ENCODE data around the gene CCDC157. TPM values are rescaled to one million over a fixed set of nuclear protein-coding genes. Genes with fewer than 3 reads are reported as not detected.

CCDC157 gene
- total RNA-seq, 1 experiment from 2014 or later = 3.5 TPM

- CTCF ChIA-PET = no interaction called here
- Histone ChIP-seq H2AFZ (ENCODE audit: low read length) (no peak overlapping the region), H3K4me1 (ENCODE audit: insufficient read depth, low read length) (peaks cover 1% of the 10 kb centered on the region), H3K9ac (ENCODE audit: low read length) (no peak overlapping the region), H3K36me3 (ENCODE audit: low read depth, low read length) (peaks cover 38% of the 10 kb centered on the region), H3F3A (ENCODE audit: low read length, unreplicated experiment) (no peaks in the 10 kb centered on the region), H3K79me2 (ENCODE audit: low read length) (no peaks in the 10 kb centered on the region), H3K27me3 (ENCODE audit: low read length) (no peaks in the 10 kb centered on the region), H3K4me2 (ENCODE audit: low read length) (no peak overlapping the region), H3K9me3 (ENCODE audit: low read length) (no peaks in the 10 kb centered on the region), H3K9me2 (replicated peaks; ENCODE audit: low read length) (no peaks in the 10 kb centered on the region), H4K20me1 (ENCODE audit: low read length) (no peaks in the 10 kb centered on the region), H3K27ac (ENCODE audit: low read length) (no peak overlapping the region), H3K4me3 (ENCODE audit: low read length) (no peak overlapping the region)
- TF ChIP-seq EZH2 (IDR thresholded peaks at IDR 0.05; ENCODE audit: low read length, unreplicated experiment) = no peak
- no peak for TF ChIP-seq CTCF (conservative IDR thresholded peaks at IDR 0.05; ENCODE audit: low read depth, low read length)
- BruUV-seq (replicated peaks) = no TSS peak
- intact Hi-C loops (cut with micrococcal nuclease) = no loop called here
- no peak for DNase-seq
- POLR2A ChIA-PET (ENCODE audit: unreplicated experiment) = no interaction called here
- ATAC-seq = no peak
Observed at GRCh38 chr22:30414525-30415047, 57.8 kb downstream of the CCDC157 start.

DNA sequence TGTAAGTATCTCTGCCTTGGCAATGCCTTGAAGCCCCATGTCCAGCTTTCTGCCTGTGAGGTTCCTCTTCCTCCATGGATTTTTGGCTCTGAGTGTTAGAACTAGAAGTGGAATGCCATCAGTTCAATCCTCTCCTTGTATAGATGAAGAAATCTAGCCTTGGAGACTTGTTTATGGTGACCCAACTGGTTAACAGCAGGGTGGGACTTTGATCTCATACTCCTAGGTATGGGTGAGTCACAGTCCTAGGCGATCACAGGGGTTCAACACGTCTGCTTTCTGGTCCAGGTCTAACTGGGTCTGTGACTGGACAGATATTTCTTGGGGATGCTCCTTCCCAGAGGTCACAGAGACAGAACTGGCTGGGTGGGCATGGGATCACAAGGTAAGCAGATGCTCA, 59.6 kb downstream of the CCDC157 start:
- H3K4me3 ChIP-seq (ENCODE audit: low read length) = no peak overlapping the region
- no peaks in the 10 kb centered on the region for H3K27me3 ChIP-seq (ENCODE audit: low read length)
- H3K9me3 ChIP-seq (ENCODE audit: low read length) = no peaks in the 10 kb centered on the region
- H3K9me2 ChIP-seq (replicated peaks; ENCODE audit: low read length) = no peaks in the 10 kb centered on the region
- no peaks in the 10 kb centered on the region for H4K20me1 ChIP-seq (ENCODE audit: low read length)
- intact Hi-C loops (cut with micrococcal nuclease) = no loop called here
- ChIA-PET POLR2A (ENCODE audit: unreplicated experiment) (no interaction called here), CTCF (no interaction called here)
- BruUV-seq (replicated peaks) = no TSS peak
- peaks cover 34% of the 10 kb centered on the region for H3K36me3 ChIP-seq (ENCODE audit: low read depth, low read length)
- ATAC-seq = no peak
- H3F3A ChIP-seq (ENCODE audit: low read length, unreplicated experiment) = no peaks in the 10 kb centered on the region
- H3K27ac ChIP-seq (ENCODE audit: low read length) = no peak overlapping the region
- TF ChIP-seq CTCF (conservative IDR thresholded peaks at IDR 0.05; ENCODE audit: low read depth, low read length) = no peak
- no peak overlapping the region for H3K4me2 ChIP-seq (ENCODE audit: low read length)
- no peak overlapping the region for H2AFZ ChIP-seq (ENCODE audit: low read length)
- DNase-seq = no peak
- peaks cover 14% of the 10 kb centered on the region for H3K4me1 ChIP-seq (ENCODE audit: insufficient read depth, low read length)
- H3K9ac ChIP-seq (ENCODE audit: low read length) = no peak overlapping the region
- 0 out of 2 replicates have a peak, but pooled peaks cover 12% of the 10 kb centered on the region for H3K79me2 ChIP-seq (ENCODE audit: low read length)

DNA sequence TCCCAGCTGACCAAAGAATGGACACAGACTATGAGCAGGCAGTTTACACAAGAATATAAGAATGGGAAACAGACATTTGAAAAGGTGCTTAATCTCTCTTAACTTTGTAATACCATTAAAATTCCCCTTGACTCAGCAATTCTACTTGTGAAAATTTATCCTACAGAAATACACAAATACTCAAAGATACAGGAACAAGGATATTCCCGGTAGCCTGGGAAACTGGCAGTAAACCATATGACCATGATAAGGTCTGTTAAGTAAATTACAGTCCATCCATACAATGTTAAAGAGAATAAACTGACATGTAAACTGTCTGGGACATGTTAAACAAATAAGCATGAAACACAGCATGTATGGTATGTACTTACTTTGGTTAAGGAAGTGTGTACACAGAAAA, 60.0 kb downstream of the CCDC157 start:
- intact Hi-C loops (cut with micrococcal nuclease) = no loop called here
- Histone ChIP-seq H3K4me2 (ENCODE audit: low read length) (no peak overlapping the region), H3K4me3 (ENCODE audit: low read length) (no peak overlapping the region), H3F3A (ENCODE audit: low read length, unreplicated experiment) (no peaks in the 10 kb centered on the region), H3K27ac (ENCODE audit: low read length) (no peak overlapping the region), H3K4me1 (ENCODE audit: insufficient read depth, low read length) (peaks cover 19% of the 10 kb centered on the region), H4K20me1 (ENCODE audit: low read length) (no peaks in the 10 kb centered on the region), H3K79me2 (ENCODE audit: low read length) (peaks cover 15% of the 10 kb centered on the region), H3K9me3 (ENCODE audit: low read length) (no peaks in the 10 kb centered on the region), H2AFZ (ENCODE audit: low read length) (no peak overlapping the region), H3K9me2 (replicated peaks; ENCODE audit: low read length) (no peaks in the 10 kb centered on the region), H3K27me3 (ENCODE audit: low read length) (no peaks in the 10 kb centered on the region), H3K9ac (ENCODE audit: low read length) (no peak overlapping the region), H3K36me3 (ENCODE audit: low read depth, low read length) (peaks cover 34% of the 10 kb centered on the region)
- TF ChIP-seq EZH2phosphoT487 (IDR thresholded peaks at IDR 0.05; ENCODE audit: borderline replicate concordance, low read length) = no peak
- no peak for TF ChIP-seq EZH2 (IDR thresholded peaks at IDR 0.05; ENCODE audit: low read length, unreplicated experiment)
- TF ChIP-seq CTCF (conservative IDR thresholded peaks at IDR 0.05; ENCODE audit: low read depth, low read length) = no peak
- no TSS peak for BruUV-seq (replicated peaks)
- ATAC-seq (no peak), DNase-seq (no peak)
- POLR2A ChIA-PET (ENCODE audit: unreplicated experiment) = no interaction called here
- CTCF ChIA-PET = no interaction called here

Data from PC-3 (cell line).